Activated naive CD4-positive, alpha-beta T cell treated with anti-CD3 and anti-CD28 coated beads for 36 hours (primary cell): Measurements from ENCODE around the gene PRR29. TPM values are rescaled to one million over a fixed set of nuclear protein-coding genes. Genes with fewer than 3 reads are reported as not detected.

ENCODE experiments used
- CTCF ChIA-PET: fragments of 350-600 bp; sonication (Branson Sonifier 250); formaldehyde crosslinking; loops from one replicate; lab custom pipeline; 2021; ENCODE audit warnings: antibody characterized with exemption; lab: Charles Lee
- DNase-seq: peaks from one replicate; pipeline ENCODE4 v3.0.0-alpha.2; 2020
- H3K27ac Mint-ChIP-seq: one replicate; pipeline ENCODE4 v1.8.0; 2021; ENCODE audit warnings: mild to moderate bottlenecking, mixed read lengths
- H3K27me3 Mint-ChIP-seq: one replicate; pipeline ENCODE4 v1.8.0; 2021; ENCODE audit warnings: low read depth, mixed read lengths
- H3K36me3 Mint-ChIP-seq: one replicate; pipeline ENCODE4 v1.8.0; 2021; ENCODE audit warnings: low read depth, mixed read lengths
- H3K4me1 Mint-ChIP-seq: one replicate; pipeline ENCODE4 v1.8.0; 2021; ENCODE audit warnings: low read depth, mixed read lengths
- H3K4me3 Mint-ChIP-seq: one replicate; pipeline ENCODE4 v1.8.0; 2021; ENCODE audit warnings: mild to moderate bottlenecking, moderate library complexity, mixed read lengths
- H3K9me3 Mint-ChIP-seq: one replicate; pipeline ENCODE4 v1.8.0; 2021; ENCODE audit warnings: mixed read lengths
- intact Hi-C: fragments of 100-400 bp; cut with micrococcal nuclease; formaldehyde crosslinking; loops from one replicate; pipeline ENCODE4 v1.15.1; 2023
- total RNA-seq, 2 experiments: library from RNA; stranded (reverse); gene quantifications; one replicate each; pipeline ENCODE4 v1.2.3, GENCODE V29; 2021

The PRR29 gene
- total RNA-seq, 2 experiments from 2014 or later = 0.21 to 0.44 TPM

DNA sequence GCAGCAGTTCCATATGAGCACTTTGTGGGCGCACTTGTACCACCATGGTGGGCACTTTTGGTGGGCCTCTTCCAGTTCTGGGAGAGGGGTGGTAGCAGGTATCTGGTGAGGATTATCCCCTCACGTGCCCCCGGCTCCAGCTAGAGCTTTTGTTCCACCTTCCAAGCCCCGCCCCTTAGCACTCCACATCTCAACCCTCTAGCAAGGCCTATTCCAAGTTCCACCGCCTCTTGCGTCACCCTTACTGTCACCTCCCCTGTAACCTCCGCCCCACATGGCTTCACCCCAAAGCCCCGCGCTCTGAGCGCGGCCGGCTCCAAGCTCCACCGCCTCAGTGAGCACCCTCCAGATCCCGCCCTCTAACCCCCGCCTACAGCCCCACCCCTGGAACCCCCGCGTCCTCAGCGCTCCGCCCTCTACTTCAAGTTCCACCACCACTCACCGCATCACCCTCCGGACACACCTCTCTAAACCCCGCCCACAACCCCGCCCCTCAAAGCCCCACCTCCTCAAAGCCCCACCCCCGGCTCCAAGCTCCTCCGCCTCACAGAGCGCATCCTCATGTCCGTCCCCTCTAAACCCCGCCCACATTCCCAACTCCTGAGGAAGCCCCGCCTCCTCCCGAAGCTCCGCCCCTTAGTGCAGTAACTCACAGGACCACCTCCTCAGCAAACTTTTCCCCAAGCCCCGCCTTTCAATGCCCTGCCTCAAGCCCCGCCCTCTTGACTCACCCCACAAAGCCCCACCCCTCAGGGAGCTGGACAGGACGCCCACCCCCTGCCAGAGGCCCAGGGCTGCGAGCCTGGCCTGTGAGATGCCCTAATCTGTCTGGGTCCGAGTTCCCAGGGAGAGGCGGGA lies 36.6 kb upstream of the PRR29 start:
- CTCF ChIA-PET = interaction anchor here (8.2 kb wide), 1 partner anchor 15 kb away, joined by 39 read pairs; no protein-coding TSS in a partner anchor
- Mint-ChIP-seq H3K4me3 (peak overlapping the region; percentile 57), H3K9me3 (no peaks in the 10 kb centered on the region), H3K36me3 (no peaks in the 10 kb centered on the region), H3K27me3 (no peaks in the 10 kb centered on the region), H3K27ac (no peak overlapping the region), H3K4me1 (peaks cover 4% of the 10 kb centered on the region)
- DNase-seq = peak; percentile 59
- intact Hi-C loops = no loop called here

DNA sequence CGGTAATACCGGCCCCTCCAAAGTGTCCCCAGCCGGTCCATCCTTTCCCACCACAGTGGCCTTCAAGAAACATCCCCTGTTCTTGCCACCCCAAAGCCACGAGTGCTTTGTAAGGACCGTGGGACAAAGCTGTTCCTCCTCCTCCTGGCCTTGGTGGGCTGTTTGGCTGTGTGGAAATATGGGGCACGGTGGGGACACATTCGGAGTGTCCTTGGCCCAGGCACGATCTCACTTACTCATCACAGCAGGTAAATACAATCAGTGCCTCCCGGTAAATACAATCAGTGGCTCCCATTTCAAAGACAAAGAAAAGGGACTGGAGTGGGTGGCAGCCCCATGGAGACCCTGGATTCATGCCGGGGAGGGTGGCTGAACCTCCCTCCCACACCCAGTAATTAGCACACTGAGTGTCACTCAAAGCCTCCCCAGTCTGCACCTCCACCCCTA lies 35.8 kb upstream of the PRR29 start:
- Mint-ChIP-seq H3K4me1 (peaks cover 11% of the 10 kb centered on the region), H3K9me3 (no peaks in the 10 kb centered on the region), H3K36me3 (no peaks in the 10 kb centered on the region), H3K27ac (no peak overlapping the region), H3K27me3 (no peaks in the 10 kb centered on the region), H3K4me3 (no peak overlapping the region)
- intact Hi-C loops = no loop called here
- DNase-seq = no peak
- CTCF ChIA-PET = interaction anchor here (8.2 kb wide), 1 partner anchor 16 kb away, joined by 39 read pairs; no protein-coding TSS in a partner anchor

DNA sequence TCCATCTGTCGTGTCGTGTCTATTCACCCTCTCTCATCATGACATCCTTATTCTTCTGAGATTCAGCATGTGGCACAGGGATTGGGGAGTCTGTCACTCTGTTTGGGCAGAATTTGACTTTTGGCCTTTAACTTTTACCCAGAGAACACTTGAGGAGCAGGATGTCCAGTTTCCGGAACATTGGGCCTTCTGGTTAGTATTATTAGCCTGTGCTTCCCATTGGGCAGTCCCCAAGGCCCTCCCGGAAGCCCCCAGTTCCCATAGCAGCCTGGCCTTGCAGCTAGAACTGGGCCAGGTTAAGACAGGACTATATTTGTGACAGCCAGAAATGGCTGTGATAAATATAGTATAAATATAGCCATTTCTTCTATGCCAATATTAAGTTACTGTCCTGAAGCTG lies 35.0 kb upstream of the PRR29 start:
- Mint-ChIP-seq H3K9me3 (no peaks in the 10 kb centered on the region), H3K27ac (no peak overlapping the region), H3K36me3 (no peaks in the 10 kb centered on the region), H3K4me1 (peaks cover 13% of the 10 kb centered on the region), H3K4me3 (no peak overlapping the region), H3K27me3 (no peaks in the 10 kb centered on the region)
- DNase-seq = no peak
- intact Hi-C loops = no loop called here
- CTCF ChIA-PET = interaction anchor here (0.6 to 8.2 kb wide), 2 partner anchors 16 to 55 kb away, joined by 4 to 39 read pairs; no protein-coding TSS in a partner anchor

DNA sequence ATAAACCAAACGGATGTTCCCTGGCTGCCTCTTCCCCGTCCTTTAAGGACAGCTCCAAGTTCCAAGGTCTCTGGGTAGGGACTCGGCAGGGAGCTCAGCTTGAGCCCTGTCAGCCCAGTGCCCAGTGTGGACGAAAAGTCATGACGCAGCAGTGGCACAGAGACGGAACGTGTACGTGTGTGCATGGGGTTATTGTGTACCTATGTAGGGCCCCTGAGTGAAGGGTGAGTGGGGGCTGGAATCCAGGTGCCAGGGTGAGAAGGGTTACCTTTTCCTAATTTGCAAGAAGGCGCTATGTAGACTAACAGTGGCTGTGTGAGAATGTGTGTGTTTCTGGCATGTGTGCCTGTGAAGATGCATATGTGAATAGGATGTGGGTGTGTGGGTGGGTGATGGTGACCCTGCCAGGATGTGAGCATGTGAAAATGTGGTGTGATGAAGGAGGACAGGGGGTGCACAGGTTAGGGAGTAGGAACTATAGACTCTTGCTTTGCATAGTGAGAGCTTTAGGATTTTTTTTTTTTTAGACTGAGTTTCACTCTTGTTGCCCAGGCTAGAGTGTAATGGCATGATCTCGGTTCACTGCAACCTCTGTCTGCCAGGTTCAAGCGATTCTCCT lies 31.4 kb upstream of the PRR29 start:
- intact Hi-C loops = no loop called here
- Mint-ChIP-seq H3K4me3 (no peak overlapping the region), H3K27me3 (no peaks in the 10 kb centered on the region), H3K36me3 (no peaks in the 10 kb centered on the region), H3K4me1 (peaks cover 14% of the 10 kb centered on the region), H3K9me3 (no peaks in the 10 kb centered on the region), H3K27ac (no peak overlapping the region)
- CTCF ChIA-PET = interaction anchor here (0.6 kb wide), 1 partner anchor 63 kb away, joined by 3 read pairs; no protein-coding TSS in a partner anchor
- peak; percentile 64 for DNase-seq

DNA sequence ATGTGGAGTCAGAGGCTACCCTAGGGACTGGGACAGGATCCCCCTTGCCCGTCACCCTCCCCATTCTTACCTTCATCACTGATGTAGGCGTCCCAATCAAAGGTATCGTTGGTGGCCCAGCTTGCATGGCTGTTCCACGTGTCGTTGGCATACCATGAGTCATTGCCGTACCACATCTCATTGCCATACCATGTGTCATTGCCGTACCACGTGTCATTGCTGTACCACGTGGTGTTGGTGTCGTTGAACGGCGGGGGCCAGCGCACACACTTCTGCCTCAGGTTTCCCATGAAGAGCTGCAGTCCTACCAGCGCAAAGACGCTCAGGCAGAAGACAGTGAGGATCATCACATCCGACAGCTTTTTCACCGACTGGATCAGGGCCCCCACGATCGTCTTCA lies 30.2 kb upstream of the PRR29 start:
- DNase-seq = peak; percentile 28
- Mint-ChIP-seq H3K27ac (no peak overlapping the region), H3K36me3 (no peaks in the 10 kb centered on the region), H3K9me3 (no peaks in the 10 kb centered on the region), H3K4me3 (no peak overlapping the region), H3K4me1 (peaks cover 14% of the 10 kb centered on the region), H3K27me3 (no peaks in the 10 kb centered on the region)
- CTCF ChIA-PET = interaction anchor here (1.5 to 1.8 kb wide), 2 partner anchors 21 to 61 kb away, joined by 5 to 12 read pairs; no protein-coding TSS in a partner anchor
- intact Hi-C loops = no loop called here

DNA sequence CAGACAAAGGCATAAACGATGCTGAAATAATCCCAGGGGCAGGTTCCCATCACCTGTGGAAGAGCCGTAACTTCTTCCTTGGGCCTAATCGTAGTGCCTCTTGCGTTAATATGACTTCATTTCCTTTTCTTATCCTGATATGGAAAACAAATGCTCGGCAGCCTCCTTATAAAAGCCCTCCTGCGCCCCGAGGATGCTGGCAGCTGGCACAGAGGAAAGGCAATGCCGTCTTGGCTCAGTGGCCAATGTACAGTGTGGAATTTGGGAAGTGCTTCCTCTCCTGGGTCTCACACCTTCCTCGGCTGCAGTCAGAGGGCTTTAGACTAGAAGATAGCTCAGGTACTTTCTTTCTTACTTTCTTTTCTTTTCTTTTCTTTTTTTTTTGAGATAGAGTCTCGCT lies 28.9 kb upstream of the PRR29 start:
- H3K27me3 Mint-ChIP-seq = no peaks in the 10 kb centered on the region
- intact Hi-C loops = no loop called here
- no peaks in the 10 kb centered on the region for H3K36me3 Mint-ChIP-seq
- H3K4me3 Mint-ChIP-seq = no peak overlapping the region
- CTCF ChIA-PET = interaction anchor here (1.8 kb wide), 1 partner anchor 23 kb away, joined by 12 read pairs; no protein-coding TSS in a partner anchor
- H3K27ac Mint-ChIP-seq = no peak overlapping the region
- H3K9me3 Mint-ChIP-seq = no peaks in the 10 kb centered on the region
- no peak for DNase-seq
- peaks cover 14% of the 10 kb centered on the region for H3K4me1 Mint-ChIP-seq

DNA sequence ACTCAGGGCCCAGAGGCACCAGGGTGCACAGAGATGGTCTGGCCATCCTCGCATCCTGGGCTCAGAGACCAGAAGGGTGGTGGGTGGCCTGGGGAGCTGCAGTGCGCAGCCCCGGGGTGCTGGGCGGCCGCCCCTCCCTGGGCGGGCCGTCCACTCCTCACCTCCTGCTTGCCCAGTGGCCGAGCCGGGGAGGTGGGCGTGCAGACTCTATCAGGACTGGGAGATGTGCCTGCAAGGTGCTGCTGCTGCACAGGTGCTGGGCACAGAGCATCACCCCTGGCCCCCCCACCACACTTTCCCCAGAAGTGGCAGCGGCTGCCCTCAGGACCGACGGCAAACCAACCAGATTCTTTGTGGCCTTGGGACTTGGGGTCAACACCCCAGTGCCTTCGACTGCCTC lies 25.4 kb upstream of the PRR29 start, which contains the start of gene SCN4A:
Gene SCN4A, minus strand, starts transcription at position 123 of the 400 bp plus-strand sequence. Its CDS starts 77 bp downstream, at position 46.
- no peak within 1 kb of the TSS for H3K27ac Mint-ChIP-seq
- CTCF ChIA-PET = no interaction called here
- peaks cover 13% of the 10 kb centered on the region for H3K4me1 Mint-ChIP-seq

DNA sequence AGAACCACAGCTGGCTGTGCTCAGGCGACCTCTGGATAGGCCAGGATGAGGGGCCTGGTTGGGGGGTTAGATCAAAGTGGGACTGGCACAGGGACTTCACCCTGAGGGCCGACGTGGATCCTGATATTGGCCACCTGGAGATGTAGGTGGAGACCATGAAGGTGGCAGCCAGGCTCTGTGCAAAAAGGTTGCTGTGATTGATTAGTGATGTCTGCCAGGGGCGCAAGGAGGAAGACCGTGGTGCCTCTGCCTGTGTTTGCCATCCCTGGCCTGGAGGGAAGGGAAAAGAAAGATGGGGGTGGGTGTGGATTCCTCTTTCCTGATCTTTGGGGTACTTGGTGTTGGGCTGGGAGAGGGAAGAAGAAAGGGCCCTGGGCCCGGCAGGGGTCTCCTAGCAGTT lies 24.9 kb upstream of the PRR29 start:
- CTCF ChIA-PET = interaction anchor here (2.4 kb wide), 1 partner anchor 27 kb away, joined by 9 read pairs; no protein-coding TSS in a partner anchor
- H3K4me3 Mint-ChIP-seq = no peak overlapping the region
- DNase-seq = no peak
- H3K27ac Mint-ChIP-seq = no peak overlapping the region
- intact Hi-C loops = no loop called here
- no peaks in the 10 kb centered on the region for H3K9me3 Mint-ChIP-seq
- no peaks in the 10 kb centered on the region for H3K27me3 Mint-ChIP-seq
- no peaks in the 10 kb centered on the region for H3K36me3 Mint-ChIP-seq
- peaks cover 13% of the 10 kb centered on the region for H3K4me1 Mint-ChIP-seq

More for the DNA sequence above, 25.4 kb upstream of the PRR29 start, which contains the start of gene SCN4A:
- no peaks in the 10 kb centered on the region for H3K27me3 Mint-ChIP-seq
- H3K36me3 Mint-ChIP-seq = no peaks in the 10 kb centered on the region
- H3K4me3 Mint-ChIP-seq = no peak within 1 kb of the TSS
- intact Hi-C loops = no loop called here
- DNase-seq = no peak
- H3K9me3 Mint-ChIP-seq = no peaks in the 10 kb centered on the region

DNA sequence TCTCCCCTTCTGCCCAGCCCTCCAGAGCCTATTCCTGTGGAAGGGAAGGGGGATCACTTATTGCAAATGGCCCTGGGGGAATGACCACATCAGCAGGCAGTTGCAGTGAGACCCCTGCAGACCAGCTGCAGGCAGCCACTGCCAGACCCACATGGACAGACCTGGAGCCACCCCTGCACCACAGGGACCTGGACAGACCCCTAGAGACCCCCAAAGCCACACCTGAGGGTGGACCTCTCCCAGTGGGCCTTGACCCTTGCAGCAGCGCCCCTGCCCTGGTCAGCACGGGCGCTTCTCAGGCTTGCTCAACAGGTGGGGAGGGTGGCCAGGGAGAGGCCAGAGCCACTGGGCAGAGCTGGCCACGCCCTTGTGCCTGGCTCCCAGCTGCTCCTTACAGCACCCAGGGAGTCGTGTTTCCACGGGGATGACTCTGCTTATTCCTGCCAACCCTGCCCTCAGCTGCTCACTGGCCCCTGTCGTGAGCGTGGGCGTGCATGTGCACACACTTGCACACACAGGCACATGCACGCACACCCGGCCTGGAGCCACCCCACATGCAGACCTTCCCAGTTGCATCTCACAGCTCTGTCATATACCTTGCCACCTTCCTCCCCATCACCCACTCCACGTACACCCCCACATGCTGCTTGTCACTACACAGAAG lies 24.1 kb upstream of the PRR29 start:
- no peak overlapping the region for H3K4me3 Mint-ChIP-seq
- H3K27me3 Mint-ChIP-seq = no peaks in the 10 kb centered on the region
- no peak for DNase-seq
- H3K9me3 Mint-ChIP-seq = no peaks in the 10 kb centered on the region
- CTCF ChIA-PET = interaction anchor here (0.5 to 3.3 kb wide), 3 partner anchors 27 to 195 kb away, joined by 3 to 15 read pairs (median 9); partner anchors contain the start of gene GH1
- H3K27ac Mint-ChIP-seq = no peak overlapping the region
- no peaks in the 10 kb centered on the region for H3K36me3 Mint-ChIP-seq
- H3K4me1 Mint-ChIP-seq = peaks cover 12% of the 10 kb centered on the region
- intact Hi-C loops = no loop called here

DNA sequence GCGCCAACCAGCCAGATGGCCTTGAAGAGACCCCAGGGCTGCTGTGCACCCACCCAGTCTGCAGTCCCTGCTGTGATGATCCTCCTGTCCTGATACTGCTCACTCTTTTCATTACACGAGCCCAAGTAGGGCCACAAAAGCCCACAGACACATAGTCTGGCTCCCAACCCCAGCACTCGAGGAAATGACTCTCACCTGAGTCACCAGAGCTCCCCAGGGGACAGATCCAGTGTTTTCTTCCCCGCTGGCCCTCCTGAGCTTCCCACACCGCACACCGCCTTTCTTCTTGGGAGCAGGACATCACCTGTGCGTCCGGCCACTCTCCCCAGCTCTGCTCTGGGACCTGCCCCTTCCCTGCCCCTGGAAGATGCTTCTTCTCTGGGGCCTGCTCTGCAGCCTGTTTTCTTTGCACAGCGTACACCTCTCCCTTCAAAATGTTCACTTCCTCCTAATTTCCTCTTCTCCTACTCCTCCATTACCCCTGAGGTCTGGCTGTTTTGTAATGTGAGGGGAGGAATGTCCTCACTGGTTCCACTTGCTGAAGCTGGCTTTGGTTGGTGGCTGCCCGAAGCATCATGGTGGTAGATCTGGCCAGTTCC lies 23.5 kb upstream of the PRR29 start:
- Mint-ChIP-seq H3K27me3 (no peaks in the 10 kb centered on the region), H3K36me3 (no peaks in the 10 kb centered on the region), H3K4me3 (no peak overlapping the region), H3K27ac (no peak overlapping the region), H3K4me1 (peaks cover 12% of the 10 kb centered on the region), H3K9me3 (no peaks in the 10 kb centered on the region)
- no peak for DNase-seq
- intact Hi-C loops = no loop called here
- CTCF ChIA-PET = interaction anchor here (1.6 to 3.3 kb wide), 3 partner anchors 15 to 56 kb away, joined by 8 to 15 read pairs (median 9); partner anchors contain the start of gene GH1

DNA sequence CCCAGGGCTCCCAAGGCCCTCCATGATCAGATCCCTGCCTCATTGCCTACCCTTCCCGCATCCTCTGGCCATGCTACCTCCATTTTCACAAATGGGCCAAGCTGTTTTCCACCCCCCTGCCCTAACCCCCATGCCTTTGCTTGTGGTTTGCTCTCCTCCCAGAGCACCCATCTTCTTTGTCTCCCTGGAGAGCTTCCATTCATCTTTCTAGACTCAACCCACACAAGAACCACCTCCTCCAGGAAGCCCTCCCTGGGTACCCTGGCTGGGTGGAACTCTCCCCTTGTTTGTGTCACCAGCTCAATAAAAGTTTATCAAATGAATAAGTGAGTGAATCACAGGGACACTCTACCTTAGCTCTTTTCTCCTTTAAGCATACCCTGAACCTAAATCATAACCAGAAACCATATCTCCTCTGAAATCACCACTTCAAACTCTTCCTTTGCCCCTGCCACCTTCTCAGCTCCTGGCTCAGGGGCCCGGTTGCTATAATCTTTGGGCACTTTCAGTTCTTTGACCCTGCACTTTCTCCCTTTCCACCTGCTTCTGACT lies 22.5 kb upstream of the PRR29 start:
- no peaks in the 10 kb centered on the region for H3K36me3 Mint-ChIP-seq
- no peaks in the 10 kb centered on the region for H3K27me3 Mint-ChIP-seq
- H3K4me1 Mint-ChIP-seq = peaks cover 12% of the 10 kb centered on the region
- CTCF ChIA-PET = interaction anchor here (0.8 to 3.3 kb wide), 6 partner anchors 11 to 158 kb away, joined by 3 to 15 read pairs (median 6); partner anchors contain the start of gene GH1
- H3K9me3 Mint-ChIP-seq = no peaks in the 10 kb centered on the region
- H3K27ac Mint-ChIP-seq = no peak overlapping the region
- H3K4me3 Mint-ChIP-seq = no peak overlapping the region
- intact Hi-C loops = no loop called here
- DNase-seq = no peak
